ENCODE measurements around the gene EVX2. TPM values are rescaled to one million over a fixed set of nuclear protein-coding genes. Genes with fewer than 3 reads are reported as not detected.

EVX2 gene
- total and polyA plus RNA-seq, 2 of the 4 experiments (the other 2 are of a cell fraction) = not detected

- no peak overlapping the region for H3K23ac ChIP-seq (ENCODE audit: low read depth, low read length)
- no peak overlapping the region for H2BK120ac ChIP-seq (ENCODE audit: low read depth, low read length)
- H4K5ac ChIP-seq (ENCODE audit: low read depth, low read length) = no peak overlapping the region
- POLR2A ChIA-PET (ENCODE audit: unreplicated experiment) = no interaction called here
- no peak overlapping the region for H3K4ac ChIP-seq (ENCODE audit: low read depth, low read length)
- H2BK5ac ChIP-seq (ENCODE audit: low read depth, low read length, poor library complexity, severe bottlenecking) = no peak overlapping the region
- no peak overlapping the region for H3K27ac ChIP-seq (ENCODE audit: insufficient read depth, low read length)
- DNase-seq (no peak), ATAC-seq (ENCODE audit: low read depth) (no peak)
- peak overlapping the region; percentile 37 for H2AFZ ChIP-seq (replicated peaks; ENCODE audit: low read length, poor library complexity)
- 10% methylated on average over 4 of the region's 11 CpGs; no CpG with 5 or more reads in 1 of the 2 experiments for whole genome bisulfite sequencing, 2 experiments (ENCODE audit: extremely low coverage in 2 of 2, insufficient read length in 1 of 2)
- H2BK20ac ChIP-seq (ENCODE audit: low read depth, low read length) = no peak overlapping the region
- H4K8ac ChIP-seq (ENCODE audit: low read depth in 2 of 2, low read length in 2 of 2) = no peak overlapping the region
- no peaks in the 10 kb centered on the region for H3K79me1 ChIP-seq (ENCODE audit: low read depth in 1 of 2, low read length in 2 of 2)
- dilution Hi-C loops (cut with HindIII; ENCODE audit: low sequenced_read_pairs, unreplicated experiment) (no loop called here), intact Hi-C loops (cut with micrococcal nuclease) (no loop called here), in situ Hi-C loops (cut with MboI; ENCODE audit: low sequenced_read_pairs) (no loop called here)
- H3K9me3 ChIP-seq (ENCODE audit: control insufficient read depth, insufficient read depth, low read length) = peaks cover 15% of the 10 kb centered on the region
- H3K9me1 ChIP-seq (ENCODE audit: insufficient read depth, low read length) = no peaks in the 10 kb centered on the region
- no peak overlapping the region for H2AK9ac ChIP-seq (replicated peaks; ENCODE audit: low read depth, low read length, poor library complexity)
- H3K56ac ChIP-seq (ENCODE audit: extremely low read depth, insufficient read depth, low read length) = no peak overlapping the region
- no peak overlapping the region for H3K4me3 ChIP-seq (ENCODE audit: insufficient read depth, low read depth, low read length)
- no peak overlapping the region for H3K18ac ChIP-seq (ENCODE audit: low read depth, low read length)
- no peak overlapping the region for H3K14ac ChIP-seq (replicated peaks; ENCODE audit: low read depth, low read length)
- CTCF ChIA-PET = no interaction called here
- TF ChIP-seq SMC3 (IDR thresholded peaks at IDR 0.05; ENCODE audit: low read depth, low read length) (no peak), RCOR1 (IDR thresholded peaks at IDR 0.05; ENCODE audit: insufficient replicate concordance, low read length) (no peak), POLR2A (IDR thresholded peaks at IDR 0.05; ENCODE audit: low read depth, low read length) (no peak), CHD1 (IDR thresholded peaks at IDR 0.05; ENCODE audit: low read depth, low read length) (no peak), BHLHE40 (IDR thresholded peaks at IDR 0.05; ENCODE audit: low read depth, low read length) (no peak), CEBPB (IDR thresholded peaks at IDR 0.05; ENCODE audit: low read depth, low read length) (no peak), MXI1 (IDR thresholded peaks at IDR 0.05; ENCODE audit: borderline replicate concordance, low read depth, low read length) (no peak), RFX5 (IDR thresholded peaks at IDR 0.05; ENCODE audit: low read depth, low read length) (no peak), MAFK (IDR thresholded peaks at IDR 0.05; ENCODE audit: low read depth, low read length) (no peak), USF2 (IDR thresholded peaks at IDR 0.05; ENCODE audit: low read depth, low read length) (no peak)
- TF ChIP-seq, protein P1, sequence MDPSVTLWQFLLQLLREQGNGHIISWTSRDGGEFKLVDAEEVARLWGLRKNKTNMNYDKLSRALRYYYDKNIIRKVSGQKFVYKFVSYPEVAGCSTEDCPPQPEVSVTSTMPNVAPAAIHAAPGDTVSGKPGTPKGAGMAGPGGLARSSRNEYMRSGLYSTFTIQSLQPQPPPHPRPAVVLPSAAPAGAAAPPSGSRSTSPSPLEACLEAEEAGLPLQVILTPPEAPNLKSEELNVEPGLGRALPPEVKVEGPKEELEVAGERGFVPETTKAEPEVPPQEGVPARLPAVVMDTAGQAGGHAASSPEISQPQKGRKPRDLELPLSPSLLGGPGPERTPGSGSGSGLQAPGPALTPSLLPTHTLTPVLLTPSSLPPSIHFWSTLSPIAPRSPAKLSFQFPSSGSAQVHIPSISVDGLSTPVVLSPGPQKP (IDR thresholded peaks at IDR 0.05; ENCODE audit: borderline replicate concordance, low read depth, low read length) = no peak
- TF ChIP-seq, protein P2, sequence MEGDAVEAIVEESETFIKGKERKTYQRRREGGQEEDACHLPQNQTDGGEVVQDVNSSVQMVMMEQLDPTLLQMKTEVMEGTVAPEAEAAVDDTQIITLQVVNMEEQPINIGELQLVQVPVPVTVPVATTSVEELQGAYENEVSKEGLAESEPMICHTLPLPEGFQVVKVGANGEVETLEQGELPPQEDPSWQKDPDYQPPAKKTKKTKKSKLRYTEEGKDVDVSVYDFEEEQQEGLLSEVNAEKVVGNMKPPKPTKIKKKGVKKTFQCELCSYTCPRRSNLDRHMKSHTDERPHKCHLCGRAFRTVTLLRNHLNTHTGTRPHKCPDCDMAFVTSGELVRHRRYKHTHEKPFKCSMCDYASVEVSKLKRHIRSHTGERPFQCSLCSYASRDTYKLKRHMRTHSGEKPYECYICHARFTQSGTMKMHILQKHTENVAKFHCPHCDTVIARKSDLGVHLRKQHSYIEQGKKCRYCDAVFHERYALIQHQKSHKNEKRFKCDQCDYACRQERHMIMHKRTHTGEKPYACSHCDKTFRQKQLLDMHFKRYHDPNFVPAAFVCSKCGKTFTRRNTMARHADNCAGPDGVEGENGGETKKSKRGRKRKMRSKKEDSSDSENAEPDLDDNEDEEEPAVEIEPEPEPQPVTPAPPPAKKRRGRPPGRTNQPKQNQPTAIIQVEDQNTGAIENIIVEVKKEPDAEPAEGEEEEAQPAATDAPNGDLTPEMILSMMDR (conservative IDR thresholded peaks at IDR 0.05; ENCODE audit: low read depth, low read length) = no peak
- H4K20me1 ChIP-seq (ENCODE audit: insufficient read depth, low read length) = no peaks in the 10 kb centered on the region
- no peaks in the 10 kb centered on the region for H3K4me1 ChIP-seq (ENCODE audit: control insufficient read depth, insufficient read depth, low read length)
- BruUV-seq (replicated peaks) = no TSS peak
- no peak overlapping the region for H4K91ac ChIP-seq (ENCODE audit: insufficient read depth, low read depth, low read length)
- H3K36me3 ChIP-seq (ENCODE audit: control insufficient read depth, insufficient read depth, low read length) = no peaks in the 10 kb centered on the region
- no peak overlapping the region for H2AK5ac ChIP-seq (ENCODE audit: low read depth, low read length)
- no peak overlapping the region for H2BK15ac ChIP-seq (ENCODE audit: low read depth, low read length)
- no peak overlapping the region for H3K9ac ChIP-seq (ENCODE audit: low read depth, low read length)
- H3K4me2 ChIP-seq (ENCODE audit: low read depth, low read length) = no peak overlapping the region
- H3K27me3 ChIP-seq (ENCODE audit: control insufficient read depth, insufficient read depth, low read length) = peaks cover 94% of the 10 kb centered on the region
Measured at GRCh38 chr2:176117823-176118371, 34.1 kb upstream of the EVX2 start.

Measured in IMR-90 (cell line).